ENCODE data around the gene AP5S1. TPM values are rescaled to one million over a fixed set of nuclear protein-coding genes. Genes with fewer than 3 reads are reported as not detected.

Gene AP5S1
- total and polyA plus RNA-seq, 2 of the 13 experiments (the other 11 are each of a cell fraction or from before 2014, with no cell fraction given): 7.9 to 23.2 TPM

GRCh38 chr20:3797226-3797545, 23.2 kb upstream of the AP5S1 start (continued):
- TF ChIP-seq, protein P1, sequence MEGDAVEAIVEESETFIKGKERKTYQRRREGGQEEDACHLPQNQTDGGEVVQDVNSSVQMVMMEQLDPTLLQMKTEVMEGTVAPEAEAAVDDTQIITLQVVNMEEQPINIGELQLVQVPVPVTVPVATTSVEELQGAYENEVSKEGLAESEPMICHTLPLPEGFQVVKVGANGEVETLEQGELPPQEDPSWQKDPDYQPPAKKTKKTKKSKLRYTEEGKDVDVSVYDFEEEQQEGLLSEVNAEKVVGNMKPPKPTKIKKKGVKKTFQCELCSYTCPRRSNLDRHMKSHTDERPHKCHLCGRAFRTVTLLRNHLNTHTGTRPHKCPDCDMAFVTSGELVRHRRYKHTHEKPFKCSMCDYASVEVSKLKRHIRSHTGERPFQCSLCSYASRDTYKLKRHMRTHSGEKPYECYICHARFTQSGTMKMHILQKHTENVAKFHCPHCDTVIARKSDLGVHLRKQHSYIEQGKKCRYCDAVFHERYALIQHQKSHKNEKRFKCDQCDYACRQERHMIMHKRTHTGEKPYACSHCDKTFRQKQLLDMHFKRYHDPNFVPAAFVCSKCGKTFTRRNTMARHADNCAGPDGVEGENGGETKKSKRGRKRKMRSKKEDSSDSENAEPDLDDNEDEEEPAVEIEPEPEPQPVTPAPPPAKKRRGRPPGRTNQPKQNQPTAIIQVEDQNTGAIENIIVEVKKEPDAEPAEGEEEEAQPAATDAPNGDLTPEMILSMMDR (CRISPR knock-in tag; IDR thresholded peaks at IDR 0.05): no peak
- TF ChIP-seq ZNF605 (CRISPR knock-in tag; IDR thresholded peaks at IDR 0.05): 0 out of 2 replicates have a peak, but pooled peaks have one; percentile 0
- no peak for TF ChIP-seq ZNF563 (CRISPR knock-in tag; IDR thresholded peaks at IDR 0.05)
- no peak for TF ChIP-seq GMEB2 (CRISPR knock-in tag; IDR thresholded peaks at IDR 0.05; ENCODE audit: low read depth)
- TF ChIP-seq, protein P2, sequence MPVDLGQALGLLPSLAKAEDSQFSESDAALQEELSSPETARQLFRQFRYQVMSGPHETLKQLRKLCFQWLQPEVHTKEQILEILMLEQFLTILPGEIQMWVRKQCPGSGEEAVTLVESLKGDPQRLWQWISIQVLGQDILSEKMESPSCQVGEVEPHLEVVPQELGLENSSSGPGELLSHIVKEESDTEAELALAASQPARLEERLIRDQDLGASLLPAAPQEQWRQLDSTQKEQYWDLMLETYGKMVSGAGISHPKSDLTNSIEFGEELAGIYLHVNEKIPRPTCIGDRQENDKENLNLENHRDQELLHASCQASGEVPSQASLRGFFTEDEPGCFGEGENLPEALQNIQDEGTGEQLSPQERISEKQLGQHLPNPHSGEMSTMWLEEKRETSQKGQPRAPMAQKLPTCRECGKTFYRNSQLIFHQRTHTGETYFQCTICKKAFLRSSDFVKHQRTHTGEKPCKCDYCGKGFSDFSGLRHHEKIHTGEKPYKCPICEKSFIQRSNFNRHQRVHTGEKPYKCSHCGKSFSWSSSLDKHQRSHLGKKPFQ (CRISPR knock-in tag; IDR thresholded peaks at IDR 0.05; ENCODE audit: insufficient replicate concordance): no peak
- TF ChIP-seq TARDBP (CRISPR knock-in tag; IDR thresholded peaks at IDR 0.05): 0 out of 2 replicates have a peak, but pooled peaks have one; percentile 20
- TF ChIP-seq, protein P3, sequence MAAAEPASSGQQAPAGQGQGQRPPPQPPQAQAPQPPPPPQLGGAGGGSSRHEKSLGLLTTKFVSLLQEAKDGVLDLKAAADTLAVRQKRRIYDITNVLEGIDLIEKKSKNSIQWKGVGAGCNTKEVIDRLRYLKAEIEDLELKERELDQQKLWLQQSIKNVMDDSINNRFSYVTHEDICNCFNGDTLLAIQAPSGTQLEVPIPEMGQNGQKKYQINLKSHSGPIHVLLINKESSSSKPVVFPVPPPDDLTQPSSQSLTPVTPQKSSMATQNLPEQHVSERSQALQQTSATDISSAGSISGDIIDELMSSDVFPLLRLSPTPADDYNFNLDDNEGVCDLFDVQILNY (CRISPR knock-in tag; conservative IDR thresholded peaks at IDR 0.05): no peak
- no peak for TF ChIP-seq MED13 (CRISPR knock-in tag; IDR thresholded peaks at IDR 0.05)
- TF ChIP-seq ZNF101 (CRISPR knock-in tag; IDR thresholded peaks at IDR 0.05; ENCODE audit: borderline replicate concordance, low read depth): no peak
- TF ChIP-seq SMC3 (IDR thresholded peaks at IDR 0.05; ENCODE audit: low read length): no peak
- 0 out of 2 replicates have a peak, but pooled peaks have one; percentile 38 for TF ChIP-seq ZNF704 (CRISPR knock-in tag; IDR thresholded peaks at IDR 0.05; ENCODE audit: borderline replicate concordance)
- peak; percentile 20; the same call in 1 of the 2 replicates for TF ChIP-seq HBP1 (CRISPR knock-in tag; IDR thresholded peaks at IDR 0.05; ENCODE audit: low read depth)
- no peak for TF ChIP-seq GLI4 (CRISPR knock-in tag; IDR thresholded peaks at IDR 0.05; ENCODE audit: borderline replicate concordance)
- no peak for TF ChIP-seq CEBPG (CRISPR knock-in tag; IDR thresholded peaks at IDR 0.05)
- 0 out of 2 replicates have a peak, but pooled peaks have one; percentile 61 for TF ChIP-seq ZMAT3 (CRISPR knock-in tag; conservative IDR thresholded peaks at IDR 0.05)
- 0 out of 2 replicates have a peak, but pooled peaks have one; percentile 25 for TF ChIP-seq GZF1 (CRISPR knock-in tag; IDR thresholded peaks at IDR 0.05)
- no peak for TF ChIP-seq HNF1B (CRISPR knock-in tag; IDR thresholded peaks at IDR 0.05)
- no peak for TF ChIP-seq ZNF7 (CRISPR knock-in tag; IDR thresholded peaks at IDR 0.05)
- peak; percentile 58; the same call in 1 of the 2 replicates for TF ChIP-seq ZNF44 (CRISPR knock-in tag; IDR thresholded peaks at IDR 0.05)
- TF ChIP-seq ZNF124 (CRISPR knock-in tag; IDR thresholded peaks at IDR 0.05): 0 out of 2 replicates have a peak, but pooled peaks have one; percentile 20
- no peak for TF ChIP-seq ZNF564 (CRISPR knock-in tag; IDR thresholded peaks at IDR 0.05)

All from HepG2 (cell line).